Small intestine (tissue), 7 donors: ENCODE measurements around the gene MEA1. TPM values are rescaled to one million over a fixed set of nuclear protein-coding genes. Genes with fewer than 3 reads are reported as not detected.

Experiments used
- DNase-seq, 2 donors: peaks; one replicate each; pipeline versions ENCODE4 v3.0.0 to v3.0.0-alpha.2; 2013
- FAIRE-seq: peaks from 2 replicates; lab custom pipeline; 2012; peaks lifted over from hg19 to GRCh38; lab: Jason Lieb, UNC
- H3K27ac ChIP-seq, 3 donors: one replicate each; pipeline ENCODE4 v1.5.1; 2013; ENCODE audit warnings: low read length in 2 of 3, mild to moderate bottlenecking in 2 of 3, control low read depth in 1 of 3, inconsistent platforms in 1 of 3, low read depth in 1 of 3, moderate library complexity in 1 of 3
- H3K27me3 ChIP-seq, 3 donors: one replicate each; pipeline ENCODE4 v1.6.1; 2013; ENCODE audit warnings: low read length in 3 of 3, inconsistent platforms in 1 of 3; ENCODE audit not compliant: control insufficient read depth in 3 of 3, insufficient read depth in 3 of 3
- H3K36me3 ChIP-seq, 3 donors: one replicate each; pipeline ENCODE4 v1.6.1; 2013; ENCODE audit warnings: low read length in 3 of 3, inconsistent platforms in 1 of 3, low read depth in 1 of 3, mild to moderate bottlenecking in 1 of 3, moderate library complexity in 1 of 3; ENCODE audit not compliant: control insufficient read depth in 3 of 3, insufficient read depth in 2 of 3
- H3K4me1 ChIP-seq, 3 donors: one replicate each; pipeline ENCODE4 v1.6.1; 2013; ENCODE audit warnings: low read length in 2 of 3, inconsistent platforms in 1 of 3, low read depth in 1 of 3, mild to moderate bottlenecking in 1 of 3, moderate library complexity in 1 of 3; ENCODE audit not compliant: control insufficient read depth in 3 of 3, insufficient read depth in 2 of 3
- H3K4me3 ChIP-seq, 3 donors: one replicate each; pipeline ENCODE4 v1.5.1; 2013; ENCODE audit warnings: low read length in 3 of 3, control low read depth in 1 of 3, inconsistent platforms in 1 of 3, low read depth in 1 of 3, mild to moderate bottlenecking in 1 of 3, moderate library complexity in 1 of 3
- H3K9me3 ChIP-seq, 2 donors: one replicate each; pipeline ENCODE4 v1.6.1; 2013; ENCODE audit warnings: low read depth in 1 of 2, low read length in 1 of 2; ENCODE audit not compliant: control insufficient read depth in 2 of 2, insufficient read depth in 1 of 2
- WGBS, 3 donors: extraction: QIAGEN DNeasy Blood & Tissue Kit; methylation state at CpG; one replicate each; pipeline ENCODE4 v1.1.7; 2013; 5-methylcytosine and 5-hydroxymethylcytosine counted together
- polyA plus RNA-seq, 4 donors: library from polyadenylated mRNA; stranded (reverse) in 3 of 4; unstranded in 1 of 4; fragments of 200-250 nt in 3 of 4; fragments of 120-200 nt in 1 of 4; gene quantifications; one replicate each; pipeline versions ENCODE4 v1.2.1 to v1.2.3, GENCODE V29; 2013
- donor health status: healthy with polysubstance abuse.
- donor health status: control.
- donor health status: control.
- donor health status: Bipolar disorder and iron deficiency.
- donor health status: healthy.

MEA1 gene
- polyA plus RNA-seq, 4 donors, result 62.6 to 90.8 (median 74.8) TPM

DNA sequence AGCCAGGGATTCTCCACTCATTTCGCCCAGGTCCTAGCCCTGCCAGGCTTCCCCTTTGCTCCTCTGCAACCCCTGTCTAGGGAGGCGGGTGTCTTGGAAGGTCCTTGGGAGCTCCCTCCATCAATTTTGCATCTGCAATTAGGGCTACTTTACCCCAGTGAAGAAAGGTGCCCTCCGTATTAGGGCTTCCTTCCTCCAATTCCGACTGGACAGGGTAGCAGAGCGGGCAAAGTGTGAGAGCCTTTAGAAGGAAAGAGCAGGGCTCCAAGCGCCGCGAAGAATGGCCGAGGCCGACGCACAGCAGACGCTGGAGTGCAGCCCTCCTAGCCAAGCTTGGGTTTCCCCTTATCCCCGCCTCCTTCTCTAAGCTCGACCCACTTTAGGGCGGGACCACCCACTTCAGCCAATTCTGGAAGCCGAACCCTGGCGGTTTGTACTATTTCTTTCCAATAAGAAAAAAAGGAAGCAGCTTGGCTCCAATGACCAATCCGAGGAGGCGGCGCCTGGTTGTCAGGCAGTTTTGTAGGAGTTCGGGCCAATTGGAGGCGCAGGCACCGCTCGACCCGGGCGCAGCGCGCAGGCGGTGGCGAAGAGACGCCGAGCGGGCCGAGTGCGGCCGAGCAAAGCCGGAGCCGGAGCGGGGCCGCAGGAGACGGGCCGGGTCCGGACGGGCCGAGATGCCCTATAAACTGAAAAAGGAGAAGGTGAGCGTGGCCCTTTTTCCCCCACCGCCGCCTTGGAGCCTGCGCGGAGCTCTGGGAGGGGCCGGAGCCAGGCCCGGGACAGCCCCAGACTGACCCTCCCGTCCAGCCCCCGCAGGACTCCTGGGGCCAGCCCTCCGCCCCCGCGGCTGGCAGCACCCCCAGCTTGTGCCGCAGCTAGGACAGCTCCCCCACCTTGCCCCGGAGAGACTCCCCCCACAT is 29.5 kb downstream of the MEA1 start, which contains the start of gene PPP2R5D:
Gene PPP2R5D, plus strand, starts transcription at position 570 of the 923 bp plus-strand sequence. Its CDS starts 108 bp downstream, at position 678.
- Histone ChIP-seq H3K4me3 (peak within 1 kb of the TSS; percentile 59 to 74 (median 73)), H3K27me3 (no peaks in the 10 kb centered on the region), H3K27ac (peak within 1 kb of the TSS; percentile 80 to 90 (median 88)), H3K4me1 (peaks cover 4 to 46% (median 7%) of the 10 kb centered on the region in 3 donors), H3K9me3 (no peaks in the 10 kb centered on the region), H3K36me3 (peaks cover 0 to 18% (median 2%) of the 10 kb centered on the region in 3 donors)
- 1% methylated on average over 44 to 59 of the region's 59 CpGs for WGBS, 3 donors
- FAIRE-seq (no peak), DNase-seq (peak; percentile 98 to 100)

DNA sequence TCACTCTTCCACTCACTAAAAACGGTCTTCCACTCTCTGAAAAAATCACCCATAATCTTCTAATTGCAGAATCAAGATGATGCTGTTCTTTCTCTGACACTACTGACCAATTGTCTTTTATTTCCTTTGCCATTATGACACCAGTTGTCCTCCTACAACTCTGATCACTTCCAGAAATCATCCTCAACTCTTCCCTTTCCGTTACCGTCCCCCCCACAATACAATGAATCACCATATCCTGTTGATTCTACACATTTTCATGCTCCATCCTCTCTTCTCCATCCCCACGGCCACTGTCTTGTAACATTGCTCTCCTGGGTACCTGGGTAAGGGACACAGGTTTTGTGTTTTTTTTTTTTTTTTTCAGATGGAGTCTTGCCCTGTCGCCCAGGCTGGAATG is 31.9 kb downstream of the MEA1 start:
- peaks cover 0 to 10% (median 0%) of the 10 kb centered on the region in 3 donors for H3K36me3 ChIP-seq
- H3K4me1 ChIP-seq, result peaks cover 7 to 29% (median 9%) of the 10 kb centered on the region in 3 donors
- DNase-seq (no peak), FAIRE-seq (no peak)
- H3K4me3 ChIP-seq, result no peak overlapping the region
- WGBS, 3 donors, result 89 to 95% (median 92%) methylated on average over 5 of the region's 5 CpGs
- H3K9me3 ChIP-seq, result no peaks in the 10 kb centered on the region
- no peaks in the 10 kb centered on the region for H3K27me3 ChIP-seq
- no peak overlapping the region for H3K27ac ChIP-seq

DNA sequence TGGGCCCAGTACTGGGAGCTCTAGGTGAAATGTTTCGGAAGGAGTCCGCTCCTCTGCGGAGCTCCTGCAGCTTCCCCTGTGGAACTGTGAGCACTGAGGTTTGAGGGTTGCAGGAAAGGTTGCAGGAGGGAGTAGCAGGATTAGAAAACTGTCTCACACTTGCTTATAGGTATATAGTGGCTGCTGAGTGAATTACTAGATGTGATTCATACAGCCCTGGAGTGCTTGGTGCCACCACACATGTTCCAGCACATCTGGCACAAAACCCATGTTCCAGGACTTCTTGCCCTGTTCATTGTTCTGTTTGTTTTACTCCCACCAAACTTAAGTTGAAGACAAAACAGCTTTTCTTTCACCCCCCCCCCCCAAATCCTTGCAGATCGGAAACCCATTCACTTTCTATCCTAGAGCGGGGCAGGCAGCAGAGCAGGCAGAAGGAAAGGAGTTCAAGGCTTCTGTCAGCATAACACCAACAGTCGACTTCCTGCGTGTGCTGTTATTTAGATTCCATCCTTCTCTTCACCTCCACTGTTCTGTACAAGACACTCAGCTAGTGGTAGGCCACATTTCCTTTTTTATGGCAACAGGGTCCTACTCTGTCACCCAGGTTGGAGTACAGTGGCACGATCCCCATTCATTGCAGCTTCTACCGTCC is 34.1 kb downstream of the MEA1 start:
- Histone ChIP-seq H3K9me3 (no peaks in the 10 kb centered on the region), H3K4me1 (peaks cover 3 to 14% (median 12%) of the 10 kb centered on the region in 3 donors), H3K27me3 (no peaks in the 10 kb centered on the region), H3K27ac (peak overlapping the region; percentile 83 to 98 (median 97)), H3K4me3 (peak overlapping the region; percentile 62 to 94 (median 90)), H3K36me3 (peaks cover 0 to 8% (median 0%) of the 10 kb centered on the region in 3 donors)
- FAIRE-seq (no peak), DNase-seq (no peak)
- WGBS, 3 donors, result 47 to 52% (median 51%) methylated on average over 9 of the region's 9 CpGs

DNA sequence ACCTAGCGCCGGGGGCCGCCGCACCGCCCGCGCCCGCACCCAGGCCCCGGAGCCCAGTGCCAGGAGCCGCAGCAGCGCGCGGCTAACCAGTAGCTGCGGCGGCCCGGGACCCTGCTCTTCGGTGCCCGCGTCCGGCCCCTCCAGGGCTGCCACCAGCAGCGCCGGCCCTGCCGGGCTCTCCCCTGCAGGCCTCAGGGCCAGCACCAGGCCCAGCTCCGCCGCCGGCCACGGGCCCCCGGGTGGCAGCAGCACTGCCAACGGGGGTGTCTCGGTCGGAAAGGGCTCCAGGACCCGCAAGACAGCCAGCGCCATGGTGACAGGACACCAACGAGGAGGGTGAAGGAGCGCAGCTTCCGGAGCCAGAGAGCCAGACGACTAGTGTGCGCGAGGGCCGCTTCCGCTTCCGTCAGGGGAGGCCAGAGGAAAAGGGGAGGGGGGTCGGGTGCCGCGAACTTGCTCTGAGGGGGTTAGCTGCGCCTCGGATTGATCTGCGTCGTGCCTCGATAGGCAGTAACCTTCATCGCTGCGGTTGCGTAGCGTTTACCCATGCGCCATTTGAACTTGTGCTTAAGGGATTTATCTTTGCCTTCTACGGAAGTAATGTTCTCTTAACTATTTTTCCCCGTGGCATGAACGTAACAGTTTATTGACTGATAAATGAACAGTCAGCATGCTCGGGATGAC is 34.8 kb downstream of the MEA1 start, which contains the start of gene PEX6:
Gene PEX6, minus strand, starts transcription at position 343 of the 684 bp plus-strand sequence. Its CDS starts 31 bp downstream, at position 312.
- Histone ChIP-seq H3K27ac (peak within 1 kb of the TSS; percentile 83 to 98 (median 97)), H3K27me3 (no peaks in the 10 kb centered on the region), H3K4me3 (peak within 1 kb of the TSS; percentile 62 to 94 (median 90)), H3K9me3 (no peaks in the 10 kb centered on the region), H3K36me3 (peaks cover 0 to 9% (median 0%) of the 10 kb centered on the region in 3 donors), H3K4me1 (peaks cover 3 to 14% (median 12%) of the 10 kb centered on the region in 3 donors)
- DNase-seq (peak; percentile 93), FAIRE-seq (no peak)
- 0% methylated on average over 45 to 59 of the region's 59 CpGs for WGBS, 3 donors

DNA sequence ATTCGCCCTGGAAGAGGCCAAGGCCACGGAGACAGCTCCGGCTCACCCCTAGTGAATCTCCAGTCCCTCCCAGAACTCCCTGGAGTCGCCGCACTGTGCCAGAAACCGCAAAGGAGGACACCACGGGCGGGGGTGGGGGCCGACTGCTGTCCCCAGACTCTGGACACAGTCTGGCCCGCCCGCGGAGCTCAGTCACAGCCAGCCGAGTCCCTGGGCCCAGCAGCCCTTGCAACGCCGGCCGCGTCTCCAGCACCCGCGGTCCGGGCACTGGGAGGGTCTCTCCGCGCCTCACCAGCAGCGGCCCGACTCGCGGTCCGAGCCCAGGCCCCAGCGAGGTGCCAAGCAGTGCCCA is 35.3 kb downstream of the MEA1 start:
- FAIRE-seq, result no peak
- H3K27me3 ChIP-seq, result no peaks in the 10 kb centered on the region
- 0 to 1% (median 0%) methylated on average over 21 to 28 of the region's 28 CpGs for WGBS, 3 donors
- peaks cover 3 to 12% (median 9%) of the 10 kb centered on the region in 3 donors for H3K4me1 ChIP-seq
- H3K27ac ChIP-seq, result peak overlapping the region; percentile 83 to 98 (median 97)
- no peaks in the 10 kb centered on the region for H3K9me3 ChIP-seq
- peak; percentile 47 to 74 for DNase-seq
- peak overlapping the region; percentile 62 to 94 (median 90) for H3K4me3 ChIP-seq
- peaks cover 0 to 15% (median 4%) of the 10 kb centered on the region in 3 donors for H3K36me3 ChIP-seq

DNA sequence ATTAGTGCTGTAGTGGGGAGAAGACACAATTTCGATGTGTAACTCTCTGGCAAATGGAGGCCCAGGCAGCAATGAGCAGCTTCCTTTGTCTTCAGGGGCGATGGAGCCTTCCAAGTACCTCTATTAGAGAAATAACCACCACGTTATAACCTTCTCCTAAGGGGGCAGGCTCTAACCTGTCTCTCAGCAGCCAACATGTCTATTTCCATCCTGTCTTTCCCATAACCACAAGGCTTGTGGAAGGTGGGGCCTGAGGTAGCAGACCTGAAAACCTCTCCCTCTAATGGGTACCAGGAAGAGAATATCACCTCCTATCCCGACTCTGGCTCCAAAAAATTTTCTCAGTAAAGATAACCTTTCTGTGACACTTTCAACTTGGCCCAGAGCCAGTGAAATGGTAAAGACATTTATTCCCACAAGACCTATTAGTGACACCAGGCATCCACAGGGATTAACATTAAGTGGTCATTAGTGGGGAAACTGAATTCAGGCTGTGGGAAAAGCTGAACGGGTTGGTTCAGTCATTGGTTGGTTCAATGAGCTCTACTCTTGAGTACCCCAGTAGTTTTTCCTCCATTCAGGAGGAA is 38.7 kb downstream of the MEA1 start:
- no peak for DNase-seq
- FAIRE-seq, result no peak
- Histone ChIP-seq H3K27ac (no peak overlapping the region), H3K9me3 (no peaks in the 10 kb centered on the region), H3K36me3 (peaks cover 0 to 27% (median 5%) of the 10 kb centered on the region in 3 donors), H3K27me3 (no peaks in the 10 kb centered on the region), H3K4me1 (peaks cover 3 to 12% (median 8%) of the 10 kb centered on the region in 3 donors), H3K4me3 (no peak overlapping the region)
- WGBS, 3 donors, result 81 to 87% (median 84%) methylated on average over 5 of the region's 5 CpGs

DNA sequence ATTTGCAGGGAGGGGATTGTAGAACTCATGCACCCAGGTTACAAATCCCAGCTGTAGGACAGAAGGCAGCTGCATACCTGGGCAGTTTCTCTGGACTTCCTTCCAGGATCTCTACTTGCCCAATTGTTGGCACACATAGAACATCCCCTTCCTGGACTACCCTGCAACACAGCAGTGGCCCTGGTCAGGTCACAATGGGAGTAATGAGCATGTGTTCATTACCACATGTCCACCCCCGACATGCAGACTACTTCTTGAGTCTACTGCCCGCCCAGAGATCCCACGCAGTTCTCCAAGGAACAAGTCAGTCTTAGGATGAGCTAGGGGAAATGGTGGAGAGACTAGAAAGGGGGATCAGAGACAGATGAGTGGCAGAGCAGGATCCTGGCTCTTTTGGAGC is 39.8 kb downstream of the MEA1 start:
- no peaks in the 10 kb centered on the region for H3K27me3 ChIP-seq

More for the DNA sequence above, 39.8 kb downstream of the MEA1 start:
- no peak for FAIRE-seq
- WGBS, 3 donors, result 87 to 98% (median 97%) methylated on average over 3 of the region's 3 CpGs
- Histone ChIP-seq H3K27ac (no peak overlapping the region), H3K4me3 (no peak overlapping the region), H3K9me3 (no peaks in the 10 kb centered on the region), H3K36me3 (peaks cover 5 to 38% (median 5%) of the 10 kb centered on the region in 3 donors), H3K4me1 (peaks cover 0 to 7% (median 3%) of the 10 kb centered on the region in 3 donors)
- DNase-seq, result no peak
